Measurements from ENCODE around the gene MPZL1.
A peak's percentile ranks its signal among the peaks of the same experiment; 100 is the strongest.
"Not testable (repeated sequence)": the region's sequence is repeated elsewhere in the genome, so short reads cannot be mapped to it uniquely, and the experiment has no call there.

MPZL1 gene

GRCh38 chr1:167806235-167806634 lies 84.5 kb downstream of the MPZL1 start:
- DNase-seq: not testable (repeated sequence)

- DNase-seq: not testable (repeated sequence)
Observed at GRCh38 chr1:167806676-167807075, 84.9 kb downstream of the MPZL1 start.

- no peak for DNase-seq
Observed at GRCh38 chr1:167808104-167808503, 86.3 kb downstream of the MPZL1 start.

- DNase-seq: peak in 1 of 51 donors; percentile 11
Observed at GRCh38 chr1:167808690-167809089, 86.9 kb downstream of the MPZL1 start.

GRCh38 chr1:167812972-167813371 lies 91.2 kb downstream of the MPZL1 start:
- DNase-seq: no peak

- DNase-seq: no peak
Observed at GRCh38 chr1:167815650-167816049, 93.9 kb downstream of the MPZL1 start.

- DNase-seq: peak in 36 of 51 donors; percentile 2 to 57 (median 28)
Observed at GRCh38 chr1:167819849-167820683, 98.3 kb downstream of the MPZL1 start.

- no peak for DNase-seq
Observed at GRCh38 chr1:167820684-167821355, 99.0 kb downstream of the MPZL1 start.

- DNase-seq: no peak
Observed at GRCh38 chr1:167821356-167821685, 99.5 kb downstream of the MPZL1 start.

GRCh38 chr1:167821969-167822685 lies 100.3 kb downstream of the MPZL1 start:
- no peak for DNase-seq

GRCh38 chr1:167824163-167824794 lies 102.5 kb downstream of the MPZL1 start:
- DNase-seq: no peak

GRCh38 chr1:167825419-167826079 lies 103.8 kb downstream of the MPZL1 start:
- DNase-seq: no peak

GRCh38 chr1:167826127-167826526 lies 104.3 kb downstream of the MPZL1 start:
- DNase-seq: no peak

- no peak for DNase-seq
Observed at GRCh38 chr1:167829868-167830267, 108.1 kb downstream of the MPZL1 start.

GRCh38 chr1:167830668-167831067 lies 108.9 kb downstream of the MPZL1 start:
- not testable (repeated sequence) for DNase-seq

GRCh38 chr1:167832693-167833092 lies 110.9 kb downstream of the MPZL1 start:
- no peak for DNase-seq

- DNase-seq: no peak
Observed at GRCh38 chr1:167833904-167834303, 112.1 kb downstream of the MPZL1 start.

- DNase-seq: no peak
Observed at GRCh38 chr1:167836197-167836596, 114.4 kb downstream of the MPZL1 start.

GRCh38 chr1:167837326-167837725 lies 115.5 kb downstream of the MPZL1 start:
- DNase-seq: no peak

GRCh38 chr1:167839009-167839408 lies 117.2 kb downstream of the MPZL1 start:
- no peak for DNase-seq

Measured in hypothalamus (tissue), 51 donors.